ENCODE measurements around the gene SMOC2.

Gene SMOC2

GRCh38 chr6:168410035-168410434 lies 30.9 kb upstream of the SMOC2 start:
- Histone ChIP-seq H3K36me3 (ENCODE audit: control insufficient read depth, insufficient read depth, low read length) (no peaks in the 10 kb centered on the region), H3K9ac (ENCODE audit: low read depth, low read length) (no peak overlapping the region), H3K27me3 (ENCODE audit: control insufficient read depth, insufficient read depth, low read length) (no peaks in the 10 kb centered on the region), H3K4me1 (ENCODE audit: control insufficient read depth, insufficient read depth, low read length) (no peaks in the 10 kb centered on the region), H3K9me3 (ENCODE audit: control insufficient read depth, insufficient read depth, low read length) (no peaks in the 10 kb centered on the region), H3K4me3 (ENCODE audit: low read depth, low read length) (no peak overlapping the region)

DNA sequence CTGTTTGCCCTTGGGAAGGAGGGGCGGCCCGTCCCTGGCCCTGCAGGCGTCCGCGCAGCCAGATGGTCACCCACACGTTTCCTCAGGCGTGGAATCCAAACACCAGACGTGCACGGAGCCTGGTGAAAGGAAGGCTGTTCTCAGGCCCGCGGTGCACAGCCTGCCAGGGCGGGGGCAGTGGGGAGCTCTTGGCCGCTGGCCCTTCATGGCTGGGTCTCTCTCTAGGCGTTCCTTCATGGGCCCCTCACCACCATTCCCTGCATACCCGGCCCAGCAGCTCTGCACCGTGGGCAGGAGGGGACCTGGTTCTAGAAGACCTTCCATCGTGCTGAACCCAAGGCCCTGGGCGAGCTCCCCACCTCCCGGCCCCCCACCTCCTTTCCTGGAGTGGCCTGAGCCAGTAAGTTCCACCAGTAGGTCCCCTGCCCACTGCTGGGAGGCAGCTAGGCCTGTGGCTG lies 30.4 kb upstream of the SMOC2 start:
- H3K36me3 ChIP-seq (ENCODE audit: control insufficient read depth, insufficient read depth, low read length): no peaks in the 10 kb centered on the region
- H3K9ac ChIP-seq (ENCODE audit: low read depth, low read length): no peak overlapping the region
- H3K4me1 ChIP-seq (ENCODE audit: control insufficient read depth, insufficient read depth, low read length): no peaks in the 10 kb centered on the region
- no peaks in the 10 kb centered on the region for H3K27me3 ChIP-seq (ENCODE audit: control insufficient read depth, insufficient read depth, low read length)
- H3K9me3 ChIP-seq (ENCODE audit: control insufficient read depth, insufficient read depth, low read length): no peaks in the 10 kb centered on the region
- H3K4me3 ChIP-seq (ENCODE audit: low read depth, low read length): no peak overlapping the region

- Histone ChIP-seq H3K4me3 (ENCODE audit: low read depth, low read length) (no peak overlapping the region), H3K9ac (ENCODE audit: low read depth, low read length) (no peak overlapping the region), H3K36me3 (ENCODE audit: control insufficient read depth, insufficient read depth, low read length) (no peaks in the 10 kb centered on the region), H3K9me3 (ENCODE audit: control insufficient read depth, insufficient read depth, low read length) (no peaks in the 10 kb centered on the region), H3K27me3 (ENCODE audit: control insufficient read depth, insufficient read depth, low read length) (no peaks in the 10 kb centered on the region), H3K4me1 (ENCODE audit: control insufficient read depth, insufficient read depth, low read length) (no peaks in the 10 kb centered on the region)
Measured at GRCh38 chr6:168411130-168411529, 29.9 kb upstream of the SMOC2 start.

GRCh38 chr6:168411793-168412192 lies 29.2 kb upstream of the SMOC2 start:
- H3K9me3 ChIP-seq (ENCODE audit: control insufficient read depth, insufficient read depth, low read length): no peaks in the 10 kb centered on the region
- H3K4me1 ChIP-seq (ENCODE audit: control insufficient read depth, insufficient read depth, low read length): no peaks in the 10 kb centered on the region
- no peaks in the 10 kb centered on the region for H3K27me3 ChIP-seq (ENCODE audit: control insufficient read depth, insufficient read depth, low read length)
- H3K9ac ChIP-seq (ENCODE audit: low read depth, low read length): no peak overlapping the region
- no peak overlapping the region for H3K4me3 ChIP-seq (ENCODE audit: low read depth, low read length)
- no peaks in the 10 kb centered on the region for H3K36me3 ChIP-seq (ENCODE audit: control insufficient read depth, insufficient read depth, low read length)

DNA sequence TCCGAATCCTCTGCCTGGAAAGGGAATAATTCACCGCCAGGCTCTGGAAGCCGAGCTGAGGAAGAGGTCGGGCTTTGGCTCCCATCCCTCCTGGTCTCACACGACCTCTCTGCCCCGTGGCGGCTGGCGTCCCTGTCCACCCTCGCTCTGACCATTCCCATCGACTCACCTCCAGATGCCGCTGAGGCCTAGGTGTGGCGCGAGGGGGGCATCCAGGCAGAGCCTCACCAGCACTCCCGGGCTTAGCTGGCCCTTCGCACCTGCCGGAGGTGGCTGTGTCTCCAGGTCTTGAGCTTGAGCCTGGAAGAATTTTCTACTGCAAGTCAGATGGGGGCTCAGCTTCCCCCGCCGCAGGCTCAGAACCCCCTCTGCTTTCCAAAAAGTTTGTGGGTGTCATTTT lies 28.5 kb upstream of the SMOC2 start:
- no peaks in the 10 kb centered on the region for H3K4me1 ChIP-seq (ENCODE audit: control insufficient read depth, insufficient read depth, low read length)
- no peaks in the 10 kb centered on the region for H3K27me3 ChIP-seq (ENCODE audit: control insufficient read depth, insufficient read depth, low read length)
- H3K4me3 ChIP-seq (ENCODE audit: low read depth, low read length): no peak overlapping the region
- H3K9me3 ChIP-seq (ENCODE audit: control insufficient read depth, insufficient read depth, low read length): no peaks in the 10 kb centered on the region
- no peaks in the 10 kb centered on the region for H3K36me3 ChIP-seq (ENCODE audit: control insufficient read depth, insufficient read depth, low read length)
- no peak overlapping the region for H3K9ac ChIP-seq (ENCODE audit: low read depth, low read length)

- H3K36me3 ChIP-seq (ENCODE audit: control insufficient read depth, insufficient read depth, low read length): no peaks in the 10 kb centered on the region
- no peaks in the 10 kb centered on the region for H3K9me3 ChIP-seq (ENCODE audit: control insufficient read depth, insufficient read depth, low read length)
- no peaks in the 10 kb centered on the region for H3K27me3 ChIP-seq (ENCODE audit: control insufficient read depth, insufficient read depth, low read length)
- no peaks in the 10 kb centered on the region for H3K4me1 ChIP-seq (ENCODE audit: control insufficient read depth, insufficient read depth, low read length)
- no peak overlapping the region for H3K4me3 ChIP-seq (ENCODE audit: low read depth, low read length)
- H3K9ac ChIP-seq (ENCODE audit: low read depth, low read length): no peak overlapping the region
Measured at GRCh38 chr6:168413018-168413720, 27.8 kb upstream of the SMOC2 start.

DNA sequence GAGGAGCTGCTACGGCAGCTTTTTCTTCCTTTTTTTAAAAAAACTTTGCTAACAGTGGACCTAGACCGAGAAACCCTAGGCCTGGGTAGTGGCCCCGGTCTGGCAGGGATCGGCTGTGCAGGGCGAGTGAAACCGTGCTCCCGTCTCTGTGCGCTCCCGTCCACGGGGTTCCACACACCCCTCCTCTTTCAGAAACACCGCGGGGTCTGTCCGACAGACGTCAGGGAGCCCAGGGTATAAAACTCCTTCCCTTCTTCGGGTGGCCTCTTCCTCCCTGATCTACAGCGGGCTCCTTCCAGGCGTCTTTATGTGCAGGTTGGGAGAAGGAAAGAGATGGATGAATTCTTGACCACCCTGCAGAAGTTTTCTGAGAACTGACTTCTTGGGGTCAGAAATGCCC lies 27.1 kb upstream of the SMOC2 start:
- no peaks in the 10 kb centered on the region for H3K27me3 ChIP-seq (ENCODE audit: control insufficient read depth, insufficient read depth, low read length)
- no peak overlapping the region for H3K4me3 ChIP-seq (ENCODE audit: low read depth, low read length)
- H3K9ac ChIP-seq (ENCODE audit: low read depth, low read length): no peak overlapping the region
- H3K4me1 ChIP-seq (ENCODE audit: control insufficient read depth, insufficient read depth, low read length): no peaks in the 10 kb centered on the region
- no peaks in the 10 kb centered on the region for H3K36me3 ChIP-seq (ENCODE audit: control insufficient read depth, insufficient read depth, low read length)
- no peaks in the 10 kb centered on the region for H3K9me3 ChIP-seq (ENCODE audit: control insufficient read depth, insufficient read depth, low read length)

GRCh38 chr6:168414336-168415097 lies 26.5 kb upstream of the SMOC2 start:
- H3K4me1 ChIP-seq (ENCODE audit: control insufficient read depth, insufficient read depth, low read length): no peaks in the 10 kb centered on the region
- no peaks in the 10 kb centered on the region for H3K9me3 ChIP-seq (ENCODE audit: control insufficient read depth, insufficient read depth, low read length)
- no peaks in the 10 kb centered on the region for H3K36me3 ChIP-seq (ENCODE audit: control insufficient read depth, insufficient read depth, low read length)
- H3K4me3 ChIP-seq (ENCODE audit: low read depth, low read length): no peak overlapping the region
- no peaks in the 10 kb centered on the region for H3K27me3 ChIP-seq (ENCODE audit: control insufficient read depth, insufficient read depth, low read length)
- no peak overlapping the region for H3K9ac ChIP-seq (ENCODE audit: low read depth, low read length)

DNA sequence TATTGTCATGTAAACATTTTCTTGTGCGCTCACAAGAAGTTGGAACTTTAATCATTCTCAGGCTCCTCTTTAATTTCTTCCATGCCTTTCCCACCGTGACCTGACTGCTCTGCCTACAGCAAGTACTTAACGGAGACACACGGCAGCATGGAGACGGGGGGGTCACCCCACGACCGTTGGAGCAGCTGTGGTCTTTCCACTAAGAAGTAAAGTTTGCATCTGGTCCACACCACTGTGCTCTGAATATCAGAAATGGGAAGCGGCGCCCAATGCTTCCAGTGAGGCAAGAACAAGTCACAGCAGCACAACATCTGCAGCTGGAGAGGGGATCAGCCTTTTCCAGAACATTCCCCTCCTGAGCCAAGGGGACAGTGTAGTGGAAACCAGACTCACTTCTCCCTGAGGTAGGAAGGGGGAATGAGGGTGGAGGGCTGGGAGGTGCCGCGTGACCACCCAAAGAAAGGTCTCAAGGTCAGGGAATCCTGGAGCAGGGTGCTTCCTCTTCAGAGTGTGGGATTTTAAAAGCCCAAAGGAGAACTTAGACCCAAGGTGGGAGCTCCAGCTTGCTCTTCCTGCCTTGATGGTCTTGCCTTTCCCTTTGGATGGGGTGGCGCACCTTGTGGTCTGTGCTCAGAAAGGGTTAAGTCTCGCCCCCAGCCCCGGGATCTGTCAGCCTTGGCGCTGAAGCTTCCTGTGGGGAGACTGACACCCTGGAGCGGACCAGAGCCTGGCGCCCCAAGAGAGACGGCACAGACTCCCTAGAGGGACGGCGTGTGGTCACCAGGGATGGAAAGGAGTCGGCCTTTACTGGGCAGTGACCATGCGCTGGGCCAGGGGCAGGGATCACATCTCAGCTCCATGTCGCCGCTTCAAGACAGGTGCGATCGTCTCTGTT lies 25.6 kb upstream of the SMOC2 start:
- Histone ChIP-seq H3K27me3 (ENCODE audit: control insufficient read depth, insufficient read depth, low read length) (no peaks in the 10 kb centered on the region), H3K9ac (ENCODE audit: low read depth, low read length) (no peak overlapping the region), H3K4me1 (ENCODE audit: control insufficient read depth, insufficient read depth, low read length) (no peaks in the 10 kb centered on the region), H3K36me3 (ENCODE audit: control insufficient read depth, insufficient read depth, low read length) (no peaks in the 10 kb centered on the region), H3K4me3 (ENCODE audit: low read depth, low read length) (no peak overlapping the region), H3K9me3 (ENCODE audit: control insufficient read depth, insufficient read depth, low read length) (no peaks in the 10 kb centered on the region)

GRCh38 chr6:168415993-168416530 lies 24.9 kb upstream of the SMOC2 start:
- H3K9me3 ChIP-seq (ENCODE audit: control insufficient read depth, insufficient read depth, low read length): no peaks in the 10 kb centered on the region
- no peaks in the 10 kb centered on the region for H3K4me1 ChIP-seq (ENCODE audit: control insufficient read depth, insufficient read depth, low read length)
- H3K4me3 ChIP-seq (ENCODE audit: low read depth, low read length): no peak overlapping the region
- no peaks in the 10 kb centered on the region for H3K27me3 ChIP-seq (ENCODE audit: control insufficient read depth, insufficient read depth, low read length)
- no peaks in the 10 kb centered on the region for H3K36me3 ChIP-seq (ENCODE audit: control insufficient read depth, insufficient read depth, low read length)
- no peak overlapping the region for H3K9ac ChIP-seq (ENCODE audit: low read depth, low read length)

- no peaks in the 10 kb centered on the region for H3K4me1 ChIP-seq (ENCODE audit: control insufficient read depth, insufficient read depth, low read length)
- H3K36me3 ChIP-seq (ENCODE audit: control insufficient read depth, insufficient read depth, low read length): no peaks in the 10 kb centered on the region
- no peaks in the 10 kb centered on the region for H3K27me3 ChIP-seq (ENCODE audit: control insufficient read depth, insufficient read depth, low read length)
- no peaks in the 10 kb centered on the region for H3K9me3 ChIP-seq (ENCODE audit: control insufficient read depth, insufficient read depth, low read length)
- no peak overlapping the region for H3K4me3 ChIP-seq (ENCODE audit: low read depth, low read length)
- H3K9ac ChIP-seq (ENCODE audit: low read depth, low read length): no peak overlapping the region
Measured at GRCh38 chr6:168416531-168416930, 24.5 kb upstream of the SMOC2 start.

Data from iPS-15b (cell line).